ENCODE results near the gene ALK. TPM values are rescaled to one million over a fixed set of nuclear protein-coding genes. Genes with fewer than 3 reads are reported as not detected.

ALK gene
- total RNA-seq, 1 experiment from 2014 or later, result not detected

DNA sequence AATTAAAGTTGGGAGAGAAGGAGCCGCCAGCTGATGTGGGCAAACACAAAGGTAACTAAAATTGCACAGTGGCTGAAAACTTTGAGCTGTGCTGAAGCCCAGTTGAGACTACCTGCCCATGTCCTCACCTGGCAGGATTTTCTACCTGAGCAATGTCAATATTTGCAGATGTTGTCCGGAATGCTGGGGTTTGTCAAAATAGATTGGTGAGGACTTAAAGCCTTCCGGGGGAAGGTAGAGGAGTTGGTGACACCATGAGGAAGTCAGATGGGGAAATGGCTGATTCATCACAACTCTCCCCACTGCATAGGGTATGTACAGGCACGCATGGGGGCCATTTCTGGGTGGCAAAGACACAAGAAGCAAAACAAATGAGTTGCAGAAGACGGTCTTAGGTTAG, 114.9 kb downstream of the ALK start:
- no peaks in the 10 kb centered on the region for H3K79me2 ChIP-seq (ENCODE audit: insufficient read depth, low read length)
- H3K27me3 Mint-ChIP-seq (ENCODE audit: low read depth), result peaks cover 3% of the 10 kb centered on the region
- peaks cover 2 to 4% of the 10 kb centered on the region in 2 experiments; a peak in 2 of 5 replicates for H3K9me3 Mint-ChIP-seq
- H2BK120ac ChIP-seq (ENCODE audit: low read depth, low read length, poor library complexity, severe bottlenecking), result no peak overlapping the region
- no peaks in the 10 kb centered on the region for H3K23me2 ChIP-seq (ENCODE audit: insufficient read length, low read depth, low read length, poor library complexity, severe bottlenecking)
- H2BK12ac ChIP-seq (ENCODE audit: insufficient read length, low read depth, low read length), result no peak overlapping the region
- H3K27me3 ChIP-seq (ENCODE audit: insufficient read depth, low read length), result no peaks in the 10 kb centered on the region
- H3K9me3 ChIP-seq (ENCODE audit: control insufficient read depth, low read depth, low read length), result no peaks in the 10 kb centered on the region
- no peaks in the 10 kb centered on the region for H4K20me1 ChIP-seq (ENCODE audit: control insufficient read depth, insufficient read depth, insufficient read length)
- H2BK20ac ChIP-seq (ENCODE audit: low read depth, low read length, poor library complexity, severe bottlenecking), result no peak overlapping the region
- H3K4me2 ChIP-seq (ENCODE audit: insufficient read depth, insufficient read length, low read length), result no peak overlapping the region
- H3K9ac ChIP-seq (ENCODE audit: extremely low read depth, insufficient read length, low read length), result no peak overlapping the region
- peaks cover 10 to 11% of the 10 kb centered on the region in 2 experiments for H3K4me1 Mint-ChIP-seq
- H2BK5ac ChIP-seq (ENCODE audit: insufficient read length, low read length), result no peak overlapping the region
- no peak for DNase-seq
- no peak overlapping the region for H2AK5ac ChIP-seq (ENCODE audit: insufficient read length, low read length)
- no peak overlapping the region for H3T11ph ChIP-seq (ENCODE audit: low read length)
- H3K4ac ChIP-seq (ENCODE audit: low read depth, low read length), result no peak overlapping the region
- WGBS (ENCODE audit: extremely low coverage, insufficient read length, low lambda C conversion rate), result no CpG with 5 or more reads among the region's 5 CpGs
- H3K18ac ChIP-seq (ENCODE audit: insufficient read length, low read depth, low read length), result no peak overlapping the region
- no peak overlapping the region for H3K27ac ChIP-seq (ENCODE audit: insufficient read length, low read depth, low read length)
- H4K5ac ChIP-seq (ENCODE audit: insufficient read length, low read depth, low read length), result no peak overlapping the region
- H3K23ac ChIP-seq (ENCODE audit: insufficient read length, low read depth, low read length), result no peak overlapping the region
- H3K4me3 Mint-ChIP-seq, result no peak overlapping the region
- H3K4me1 ChIP-seq (ENCODE audit: insufficient read depth, low read length), result no peaks in the 10 kb centered on the region
- no peak for TF ChIP-seq CTCF (conservative IDR thresholded peaks at IDR 0.05)
- no peaks in the 10 kb centered on the region for H3K79me1 ChIP-seq (ENCODE audit: insufficient read depth, low read depth, low read length, poor library complexity, severe bottlenecking)
- no peak overlapping the region for H2BK15ac ChIP-seq (ENCODE audit: low read depth, low read length)
- H4K8ac ChIP-seq (replicated peaks; ENCODE audit: insufficient read length, low read depth, low read length), result no peak overlapping the region
- H3K27ac Mint-ChIP-seq, result no peak overlapping the region
- no peaks in the 10 kb centered on the region for H3K36me3 Mint-ChIP-seq (ENCODE audit: insufficient read depth in 1 of 3, low read depth in 3 of 3)
- H3K56ac ChIP-seq (ENCODE audit: insufficient read length, low read depth, low read length), result no peak overlapping the region
- no peak overlapping the region for H2AFZ ChIP-seq (ENCODE audit: low read length)
- H4K91ac ChIP-seq (ENCODE audit: insufficient read length, low read depth, low read length), result no peak overlapping the region
- no peak overlapping the region for H3K14ac ChIP-seq (ENCODE audit: insufficient read depth, low read length)
